ENCODE results near the gene RAD51B.

RAD51B gene

GRCh38 chr14:68079941-68080697 lies 260.5 kb downstream of the RAD51B start:
- no peak for DNase-seq (ENCODE audit: low read depth, low spot score)
- TF ChIP-seq CTCF (IDR thresholded peaks at IDR 0.05; ENCODE audit: low read depth, low read length), result no peak
- in situ Hi-C loops (cut with HindIII; ENCODE audit: low sequenced_read_pairs), result no loop called here
- H3K4me3 ChIP-seq (ENCODE audit: low read depth, low read length), result no peak overlapping the region

- no peak for DNase-seq (ENCODE audit: low read depth, low spot score)
Measured at GRCh38 chr14:68081489-68081888, 261.9 kb downstream of the RAD51B start.

GRCh38 chr14:68082698-68083291 lies 263.2 kb downstream of the RAD51B start:
- no peak for TF ChIP-seq CTCF (IDR thresholded peaks at IDR 0.05; ENCODE audit: low read depth, low read length)
- in situ Hi-C loops (cut with HindIII; ENCODE audit: low sequenced_read_pairs), result no loop called here
- H3K4me3 ChIP-seq (ENCODE audit: low read depth, low read length), result no peak overlapping the region
- DNase-seq (ENCODE audit: low read depth, low spot score), result no peak

More at GRCh38 chr14:68081489-68081888, 261.9 kb downstream of the RAD51B start:
- no peak overlapping the region for H3K4me3 ChIP-seq (ENCODE audit: low read depth, low read length)
- no peak for TF ChIP-seq CTCF (IDR thresholded peaks at IDR 0.05; ENCODE audit: low read depth, low read length)
- in situ Hi-C loops (cut with HindIII; ENCODE audit: low sequenced_read_pairs), result no loop called here

- DNase-seq (ENCODE audit: low read depth, low spot score), result peak; percentile 41
- no peak overlapping the region for H3K4me3 ChIP-seq (ENCODE audit: low read depth, low read length)
- TF ChIP-seq CTCF (IDR thresholded peaks at IDR 0.05; ENCODE audit: low read depth, low read length), result peak; percentile 44
- in situ Hi-C loops (cut with HindIII; ENCODE audit: low sequenced_read_pairs), result no loop called here
Measured at GRCh38 chr14:68084256-68084655, 264.7 kb downstream of the RAD51B start.

- no peak for TF ChIP-seq CTCF (IDR thresholded peaks at IDR 0.05; ENCODE audit: low read depth, low read length)
- in situ Hi-C loops (cut with HindIII; ENCODE audit: low sequenced_read_pairs), result no loop called here
- no peak for DNase-seq (ENCODE audit: low read depth, low spot score)
- H3K4me3 ChIP-seq (ENCODE audit: low read depth, low read length), result no peak overlapping the region
Measured at GRCh38 chr14:68085742-68086141, 266.2 kb downstream of the RAD51B start.

GRCh38 chr14:68088451-68088854 lies 268.9 kb downstream of the RAD51B start:
- DNase-seq (ENCODE audit: low read depth, low spot score), result peak; percentile 45
- H3K4me3 ChIP-seq (ENCODE audit: low read depth, low read length), result no peak overlapping the region
- TF ChIP-seq CTCF (IDR thresholded peaks at IDR 0.05; ENCODE audit: low read depth, low read length), result no peak
- in situ Hi-C loops (cut with HindIII; ENCODE audit: low sequenced_read_pairs), result no loop called here
